ENCODE measurements around the gene MASP1. TPM values are rescaled to one million over a fixed set of nuclear protein-coding genes. Genes with fewer than 3 reads are reported as not detected.

Gene MASP1
- total RNA-seq, 2 experiments from 2014 or later = not detected

GRCh38 chr3:187314176-187314575 lies 22.6 kb upstream of the MASP1 start:
- POLR2A ChIA-PET = no interaction called here
- no peak overlapping the region for H3K4me3 Mint-ChIP-seq
- DNase-seq (no peak), ATAC-seq (ENCODE audit: low read depth) (no peak)
- no peaks in the 10 kb centered on the region for H3K9me3 Mint-ChIP-seq
- peaks cover 7% of the 10 kb centered on the region for H3K4me1 Mint-ChIP-seq
- H3K27me3 Mint-ChIP-seq = peaks cover 52% of the 10 kb centered on the region
- H3K27ac Mint-ChIP-seq = no peak overlapping the region
- H3K36me3 Mint-ChIP-seq = no peaks in the 10 kb centered on the region

GRCh38 chr3:187310954-187311470 lies 19.5 kb upstream of the MASP1 start:
- Mint-ChIP-seq H3K27ac (no peak overlapping the region), H3K4me1 (no peaks in the 10 kb centered on the region), H3K4me3 (no peak overlapping the region), H3K9me3 (no peaks in the 10 kb centered on the region), H3K27me3 (peaks cover 39% of the 10 kb centered on the region), H3K36me3 (no peaks in the 10 kb centered on the region)
- POLR2A ChIA-PET = no interaction called here
- ATAC-seq (ENCODE audit: low read depth) (no peak), DNase-seq (no peak)

GRCh38 chr3:187310226-187310625 lies 18.7 kb upstream of the MASP1 start:
- H3K4me1 Mint-ChIP-seq = no peaks in the 10 kb centered on the region
- peaks cover 36% of the 10 kb centered on the region for H3K27me3 Mint-ChIP-seq
- H3K27ac Mint-ChIP-seq = no peak overlapping the region
- no peak overlapping the region for H3K4me3 Mint-ChIP-seq
- ATAC-seq (ENCODE audit: low read depth) (no peak), DNase-seq (no peak)
- no peaks in the 10 kb centered on the region for H3K36me3 Mint-ChIP-seq
- no peaks in the 10 kb centered on the region for H3K9me3 Mint-ChIP-seq
- POLR2A ChIA-PET = no interaction called here

- H3K27ac Mint-ChIP-seq = no peak overlapping the region
These were observed 14.3 kb upstream of the MASP1 start for GRCh38 chr3:187305881-187306280.

GRCh38 chr3:187299611-187300010 lies 8.1 kb upstream of the MASP1 start:
- Mint-ChIP-seq H3K9me3 (no peaks in the 10 kb centered on the region), H3K27ac (no peak overlapping the region), H3K4me1 (no peaks in the 10 kb centered on the region), H3K4me3 (no peak overlapping the region), H3K36me3 (no peaks in the 10 kb centered on the region), H3K27me3 (peaks cover 18% of the 10 kb centered on the region)
- POLR2A ChIA-PET = no interaction called here
- DNase-seq (no peak), ATAC-seq (ENCODE audit: low read depth) (no peak)

More at GRCh38 chr3:187305881-187306280, 14.3 kb upstream of the MASP1 start:
- DNase-seq = no peak
- H3K27me3 Mint-ChIP-seq = peaks cover 30% of the 10 kb centered on the region
- H3K36me3 Mint-ChIP-seq = no peaks in the 10 kb centered on the region
- POLR2A ChIA-PET = no interaction called here
- H3K4me3 Mint-ChIP-seq = no peak overlapping the region
- H3K9me3 Mint-ChIP-seq = no peaks in the 10 kb centered on the region
- H3K4me1 Mint-ChIP-seq = no peaks in the 10 kb centered on the region
- ATAC-seq (ENCODE audit: low read depth) = no peak

- no peak overlapping the region for H3K4me3 Mint-ChIP-seq
- H3K27ac Mint-ChIP-seq = no peak overlapping the region
- POLR2A ChIA-PET = no interaction called here
- H3K36me3 Mint-ChIP-seq = no peaks in the 10 kb centered on the region
- H3K9me3 Mint-ChIP-seq = no peaks in the 10 kb centered on the region
- H3K27me3 Mint-ChIP-seq = peaks cover 25% of the 10 kb centered on the region
- H3K4me1 Mint-ChIP-seq = no peaks in the 10 kb centered on the region
- ATAC-seq (ENCODE audit: low read depth) (no peak), DNase-seq (no peak)
These were observed 5.4 kb upstream of the MASP1 start for GRCh38 chr3:187296911-187297310.

- POLR2A ChIA-PET = no interaction called here
- Mint-ChIP-seq H3K27me3 (peaks cover 27% of the 10 kb centered on the region), H3K9me3 (no peaks in the 10 kb centered on the region)
These were observed 4.5 kb upstream of the MASP1 start for GRCh38 chr3:187296058-187296457.

GRCh38 chr3:187295316-187296034 lies 3.9 kb upstream of the MASP1 start:
- Mint-ChIP-seq H3K4me3 (no peak overlapping the region), H3K36me3 (no peaks in the 10 kb centered on the region), H3K27ac (no peak overlapping the region), H3K27me3 (peaks cover 32% of the 10 kb centered on the region), H3K9me3 (no peaks in the 10 kb centered on the region), H3K4me1 (peaks cover 1% of the 10 kb centered on the region)
- no peak for DNase-seq
- POLR2A ChIA-PET = no interaction called here
- ATAC-seq (ENCODE audit: low read depth) = no peak

More at GRCh38 chr3:187296058-187296457, 4.5 kb upstream of the MASP1 start:
- no peak overlapping the region for H3K4me3 Mint-ChIP-seq
- H3K36me3 Mint-ChIP-seq = no peaks in the 10 kb centered on the region
- H3K27ac Mint-ChIP-seq = no peak overlapping the region
- ATAC-seq (ENCODE audit: low read depth) (no peak), DNase-seq (no peak)
- peaks cover under 1% of the 10 kb centered on the region for H3K4me1 Mint-ChIP-seq

- no peaks in the 10 kb centered on the region for H3K9me3 Mint-ChIP-seq
- H3K4me3 Mint-ChIP-seq = no peak overlapping the region
- DNase-seq (no peak), ATAC-seq (ENCODE audit: low read depth) (no peak)
- peaks cover 1% of the 10 kb centered on the region for H3K4me1 Mint-ChIP-seq
- peaks cover 41% of the 10 kb centered on the region for H3K27me3 Mint-ChIP-seq
- H3K36me3 Mint-ChIP-seq = no peaks in the 10 kb centered on the region
- no peak overlapping the region for H3K27ac Mint-ChIP-seq
- POLR2A ChIA-PET = no interaction called here
These were observed 2.2 kb upstream of the MASP1 start for GRCh38 chr3:187293516-187294430.

- Mint-ChIP-seq H3K36me3 (no peaks in the 10 kb centered on the region), H3K9me3 (no peaks in the 10 kb centered on the region), H3K4me1 (peaks cover 1% of the 10 kb centered on the region), H3K27me3 (peaks cover 41% of the 10 kb centered on the region), H3K27ac (no peak overlapping the region), H3K4me3 (no peak overlapping the region)
- POLR2A ChIA-PET = no interaction called here
- no peak for ATAC-seq (ENCODE audit: low read depth)
- DNase-seq = no peak
These were observed 1.3 kb upstream of the MASP1 start for GRCh38 chr3:187292631-187293515.

- POLR2A ChIA-PET = no interaction called here
- Mint-ChIP-seq H3K4me3 (no peak overlapping the region), H3K4me1 (peaks cover 1% of the 10 kb centered on the region)
These were observed 644 bp upstream of the MASP1 start for GRCh38 chr3:187292181-187292580.

GRCh38 chr3:187291001-187291511 lies 481 bp downstream of the MASP1 start:
- Mint-ChIP-seq H3K27ac (no peak overlapping the region), H3K4me1 (peaks cover 1% of the 10 kb centered on the region), H3K27me3 (peaks cover 44% of the 10 kb centered on the region), H3K4me3 (no peak overlapping the region), H3K36me3 (no peaks in the 10 kb centered on the region), H3K9me3 (no peaks in the 10 kb centered on the region)
- DNase-seq = no peak
- ATAC-seq (ENCODE audit: low read depth) = no peak
- POLR2A ChIA-PET = no interaction called here

More at GRCh38 chr3:187292181-187292580, 644 bp upstream of the MASP1 start:
- Mint-ChIP-seq H3K27ac (no peak overlapping the region), H3K27me3 (peaks cover 43% of the 10 kb centered on the region), H3K36me3 (no peaks in the 10 kb centered on the region), H3K9me3 (no peaks in the 10 kb centered on the region)
- no peak for DNase-seq
- ATAC-seq (ENCODE audit: low read depth) = no peak

- H3K4me3 Mint-ChIP-seq = no peak overlapping the region
- ATAC-seq (ENCODE audit: low read depth) (no peak), DNase-seq (no peak)
- H3K36me3 Mint-ChIP-seq = no peaks in the 10 kb centered on the region
- no peaks in the 10 kb centered on the region for H3K9me3 Mint-ChIP-seq
- POLR2A ChIA-PET = no interaction called here
- no peak overlapping the region for H3K27ac Mint-ChIP-seq
- H3K4me1 Mint-ChIP-seq = peaks cover 1% of the 10 kb centered on the region
- peaks cover 42% of the 10 kb centered on the region for H3K27me3 Mint-ChIP-seq
These were observed 1.0 kb downstream of the MASP1 start for GRCh38 chr3:187290503-187290902.
